H1 (cell line): Measurements from ENCODE around the gene RPTOR.

ENCODE experiments used
- CTCF ChIP-seq, 3 experiments: IDR thresholded peaks; 1 replicate in 2 of 3; 2 replicates in 1 of 3; pipeline versions ENCODE4 v1.5.1 to v1.6.1; 2011; ENCODE audit warnings: low read length in 3 of 3, mild to moderate bottlenecking in 3 of 3, inconsistent platforms in 2 of 3, low read depth in 1 of 3, moderate library complexity in 1 of 3; ENCODE audit not compliant: insufficient read depth in 1 of 3; ENCODE audit errors: control extremely low read depth in 1 of 3
- NRF1 ChIP-seq: IDR thresholded peaks from 2 replicates; pipeline ENCODE4 v1.6.1; 2011; ENCODE audit warnings: mild to moderate bottlenecking, low read depth, low read length, improper control_type of control experiment
- POLR2AphosphoS5 ChIP-seq: IDR thresholded peaks from 2 replicates; pipeline ENCODE4 v1.6.1; 2011; ENCODE audit warnings: low read depth, low read length
- RFX5 ChIP-seq: IDR thresholded peaks from 2 replicates; pipeline ENCODE4 v1.6.1; 2011; ENCODE audit warnings: low read depth, low read length, improper control_type of control experiment, borderline replicate concordance
- SAP30 ChIP-seq: fragments of 300-600 bp; sonication (generic); IDR thresholded peaks from 2 replicates; pipeline ENCODE4 v1.7.1; 2012; ENCODE audit warnings: low read length, moderate library complexity, mild to moderate bottlenecking, inconsistent platforms; ENCODE audit not compliant: insufficient read depth, insufficient replicate concordance

- TF ChIP-seq NRF1 (no peak), CTCF (IDR thresholded peaks at IDR 0.05; ENCODE audit: control extremely low read depth in 1 of 3, insufficient read depth in 1 of 3, low read depth in 1 of 3, low read length in 3 of 3) (no peak), RFX5 (no peak), SAP30 (no peak), POLR2AphosphoS5 (no peak)
Measured at GRCh38 chr17:80870401-80870800, 325.8 kb downstream of the RPTOR start.
